Measurements from ENCODE around the gene NAGS.
"Not testable (repeated sequence)": the region's sequence is repeated elsewhere in the genome, so short reads cannot be mapped to it uniquely, and the experiment has no call there.

Gene NAGS

GRCh38 chr17:44039829-44040635 lies 35.6 kb downstream of the NAGS start:
- DNase-seq (ENCODE audit: low read depth): no peak

- no peak for DNase-seq (ENCODE audit: low read depth)
These were observed 38.9 kb downstream of the NAGS start for GRCh38 chr17:44043272-44043696.

- DNase-seq (ENCODE audit: low read depth): no peak
These were observed 39.6 kb downstream of the NAGS start for GRCh38 chr17:44044071-44044470.

GRCh38 chr17:44045486-44045885 lies 41.1 kb downstream of the NAGS start:
- DNase-seq (ENCODE audit: low read depth): no peak

- DNase-seq (ENCODE audit: low read depth): not testable (repeated sequence)
These were observed 42.5 kb downstream of the NAGS start for GRCh38 chr17:44046893-44047292.

- no peak for DNase-seq (ENCODE audit: low read depth)
These were observed 45.1 kb downstream of the NAGS start for GRCh38 chr17:44049294-44050060.

GRCh38 chr17:44053125-44053872 lies 48.9 kb downstream of the NAGS start:
- no peak for DNase-seq (ENCODE audit: low read depth)
